CD4-positive, alpha-beta T cell (primary cell): Measurements from ENCODE around the gene PSME1. TPM values are rescaled to one million over a fixed set of nuclear protein-coding genes. Genes with fewer than 3 reads are reported as not detected.
"Not testable (repeated sequence)": the region's sequence is repeated elsewhere in the genome, so short reads cannot be mapped to it uniquely, and the experiment has no call there.

Source experiments
- ATAC-seq: fragments of 200-7000 bp; cut with Tn5 transposase; one replicate; pipeline ENCODE4 v1.10.0; 2022; ENCODE audit warnings: mild to moderate bottlenecking; ENCODE audit not compliant: poor library complexity
- CTCF ChIA-PET: fragments of 350-600 bp; sonication (Branson Sonifier 250); formaldehyde crosslinking; loops from one replicate; lab custom pipeline; 2021; ENCODE audit warnings: antibody characterized with exemption, inconsistent platforms; lab: Charles Lee
- POLR2A ChIA-PET: fragments of 350-600 bp; sonication (Branson Sonifier 250); formaldehyde crosslinking; loops from one replicate; lab custom pipeline; 2021; ENCODE audit warnings: antibody characterized with exemption, inconsistent platforms; lab: Charles Lee
- DNase-seq, 14 experiments: peaks; one replicate each; pipeline ENCODE4 v3.0.0-alpha.2; 2013 to 2020; ENCODE audit warnings: mixed read lengths in 2 of 14
- H3K27ac ChIP-seq, 2 donors: one replicate each; pipeline versions ENCODE4 v1.5.1 to v1.7.0; 2013; ENCODE audit warnings: low read length in 2 of 2, low read depth in 1 of 2, mild to moderate bottlenecking in 1 of 2
- H3K27me3 ChIP-seq, 2 experiments: 1 replicate in 1 of 2; 2 replicates in 1 of 2; pipeline versions ENCODE4 v1.6.1 to v1.7.0; 2013; ENCODE audit warnings: low read length in 2 of 2, control low read depth in 1 of 2, mild to moderate bottlenecking in 1 of 2, moderate library complexity in 1 of 2; ENCODE audit not compliant: insufficient read depth in 2 of 2, control insufficient read depth in 1 of 2
- H3K36me3 ChIP-seq: one replicate; pipeline ENCODE4 v1.6.1; 2013; ENCODE audit warnings: low read length, control low read depth; ENCODE audit not compliant: insufficient read depth
- H3K4me1 ChIP-seq: one replicate; pipeline ENCODE4 v1.6.1; 2013; ENCODE audit warnings: low read length, control low read depth; ENCODE audit not compliant: insufficient read depth
- H3K4me3 ChIP-seq: one replicate; pipeline ENCODE4 v1.5.1; 2013; ENCODE audit warnings: mild to moderate bottlenecking, low read length, moderate library complexity
- H3K9me3 ChIP-seq, 2 experiments: 1 replicate in 1 of 2; 2 replicates in 1 of 2; pipeline versions ENCODE4 v1.6.1 to v1.7.0; 2013; ENCODE audit warnings: low read length in 2 of 2, mild to moderate bottlenecking in 2 of 2, control low read depth in 1 of 2, moderate library complexity in 1 of 2; ENCODE audit not compliant: control insufficient read depth in 1 of 2, insufficient read depth in 1 of 2
- H3K27ac Mint-ChIP-seq: one replicate; pipeline ENCODE4 v1.8.0; 2020; ENCODE audit warnings: mixed read lengths
- H3K27me3 Mint-ChIP-seq: one replicate; pipeline ENCODE4 v1.8.0; 2021; ENCODE audit warnings: mixed read lengths
- H3K36me3 Mint-ChIP-seq: one replicate; pipeline ENCODE4 v1.8.0; 2021; ENCODE audit warnings: low read depth, mixed read lengths
- H3K4me1 Mint-ChIP-seq: one replicate; pipeline ENCODE4 v1.8.0; 2021; ENCODE audit warnings: low read depth, mixed read lengths
- H3K4me3 Mint-ChIP-seq: one replicate; pipeline ENCODE4 v1.8.0; 2020; ENCODE audit warnings: mild to moderate bottlenecking, mixed read lengths
- H3K9me3 Mint-ChIP-seq: one replicate; pipeline ENCODE4 v1.8.0; 2020; ENCODE audit warnings: mixed read lengths
- intact Hi-C, 2 experiments: fragments of 100-400 bp; cut with DNase I in 1 of 2; cut with micrococcal nuclease in 1 of 2; formaldehyde crosslinking; loops; one replicate each; pipeline versions ENCODE4 v1.15.1 to v1.9.0; 2023 to 2025; cut with DNase I, micrococcal nuclease
- total RNA-seq, 174 experiments: library from RNA in 2 of 174; stranded (reverse) in 2 of 174; gene quantifications; one replicate each; pipeline ENCODE4 v1.2.3 and lab custom pipeline; 2021 to 2026
- TF ChIP-seq, protein P1 (sequence below): fragments of 200-600 bp; IDR thresholded peaks from one replicate; pipeline ENCODE4 v1.8.0; 2022; ENCODE audit warnings: antibody characterized with exemption, mild to moderate bottlenecking

Gene PSME1
- total RNA-seq, 2 experiments from 2014 or later, result 166 to 171 TPM

DNA sequence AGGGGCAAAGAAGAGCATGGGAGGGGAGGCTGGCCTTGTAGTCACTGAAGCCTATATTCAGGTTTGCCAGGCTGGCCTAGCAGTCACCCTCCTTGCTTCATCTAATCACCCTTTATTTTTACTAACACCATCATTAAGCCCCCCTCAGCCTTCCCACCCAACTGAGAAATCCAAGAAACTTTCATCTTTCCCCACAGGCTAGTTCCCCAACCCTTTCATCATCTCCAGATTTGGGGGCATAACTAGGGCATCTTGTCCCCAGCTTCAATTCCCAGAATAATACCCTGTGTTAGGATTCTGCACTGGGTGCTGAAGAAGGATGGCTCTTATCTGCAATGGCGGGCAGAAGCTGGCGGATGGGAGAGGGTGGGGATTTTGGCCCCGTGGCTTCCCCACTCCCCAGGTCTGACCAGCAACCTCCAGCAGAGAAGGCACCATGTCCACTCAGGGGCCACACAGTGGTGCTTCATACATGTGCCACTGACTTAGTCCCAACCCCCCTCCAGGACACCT is 35.0 kb upstream of the PSME1 start:
- Mint-ChIP-seq H3K4me3 (no peak overlapping the region), H3K27ac (no peak overlapping the region), H3K27me3 (no peaks in the 10 kb centered on the region), H3K4me1 (peaks cover 8% of the 10 kb centered on the region), H3K36me3 (peaks cover 41% of the 10 kb centered on the region), H3K9me3 (no peaks in the 10 kb centered on the region)
- POLR2A ChIA-PET, result interaction anchor here (1.3 kb wide), 1 partner anchor 10 kb away, joined by 3 read pairs; no protein-coding TSS in a partner anchor
- Histone ChIP-seq H3K27ac (no peak overlapping the region), H3K9me3 (no peaks in the 10 kb centered on the region), H3K27me3 (no peaks in the 10 kb centered on the region), H3K36me3 (peaks cover 56% of the 10 kb centered on the region), H3K4me3 (no peak overlapping the region), H3K4me1 (no peaks in the 10 kb centered on the region)
- DNase-seq (no peak), ATAC-seq (no peak)
- CTCF ChIA-PET, result interaction anchor here (2.2 kb wide), 1 partner anchor 8 kb away, joined by 5 read pairs; no protein-coding TSS in a partner anchor
- intact Hi-C loops, result loop anchor here in 1 of 2 experiments (5.0 kb wide), 1 partner anchor 469 kb away; no protein-coding TSS in a partner anchor
- TF ChIP-seq, protein P1, sequence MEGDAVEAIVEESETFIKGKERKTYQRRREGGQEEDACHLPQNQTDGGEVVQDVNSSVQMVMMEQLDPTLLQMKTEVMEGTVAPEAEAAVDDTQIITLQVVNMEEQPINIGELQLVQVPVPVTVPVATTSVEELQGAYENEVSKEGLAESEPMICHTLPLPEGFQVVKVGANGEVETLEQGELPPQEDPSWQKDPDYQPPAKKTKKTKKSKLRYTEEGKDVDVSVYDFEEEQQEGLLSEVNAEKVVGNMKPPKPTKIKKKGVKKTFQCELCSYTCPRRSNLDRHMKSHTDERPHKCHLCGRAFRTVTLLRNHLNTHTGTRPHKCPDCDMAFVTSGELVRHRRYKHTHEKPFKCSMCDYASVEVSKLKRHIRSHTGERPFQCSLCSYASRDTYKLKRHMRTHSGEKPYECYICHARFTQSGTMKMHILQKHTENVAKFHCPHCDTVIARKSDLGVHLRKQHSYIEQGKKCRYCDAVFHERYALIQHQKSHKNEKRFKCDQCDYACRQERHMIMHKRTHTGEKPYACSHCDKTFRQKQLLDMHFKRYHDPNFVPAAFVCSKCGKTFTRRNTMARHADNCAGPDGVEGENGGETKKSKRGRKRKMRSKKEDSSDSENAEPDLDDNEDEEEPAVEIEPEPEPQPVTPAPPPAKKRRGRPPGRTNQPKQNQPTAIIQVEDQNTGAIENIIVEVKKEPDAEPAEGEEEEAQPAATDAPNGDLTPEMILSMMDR, result no peak

- no peak overlapping the region for H3K27ac Mint-ChIP-seq
- no peak overlapping the region for H3K4me3 Mint-ChIP-seq
- peaks cover 41% of the 10 kb centered on the region for H3K36me3 Mint-ChIP-seq
- Histone ChIP-seq H3K9me3 (no peaks in the 10 kb centered on the region), H3K36me3 (peaks cover 53% of the 10 kb centered on the region), H3K27me3 (no peaks in the 10 kb centered on the region), H3K4me3 (no peak overlapping the region), H3K27ac (no peak overlapping the region), H3K4me1 (no peaks in the 10 kb centered on the region)
- DNase-seq (no peak), ATAC-seq (no peak)
- no peaks in the 10 kb centered on the region for H3K4me1 Mint-ChIP-seq
- ChIA-PET CTCF (interaction anchor here (1.3 kb wide), 1 partner anchor 12 kb away, joined by 6 read pairs; no protein-coding TSS in a partner anchor), POLR2A (interaction anchor here (1.3 to 1.7 kb wide), 2 partner anchors 12 kb away, joined by 3 to 5 read pairs; partner anchors contain the start of genes DCAF11 and NRL)
- intact Hi-C loops, result loop anchor here in 1 of 2 experiments (5.0 kb wide), 1 partner anchor 470 kb away; no protein-coding TSS in a partner anchor
- H3K27me3 Mint-ChIP-seq, result no peaks in the 10 kb centered on the region
- TF ChIP-seq, protein P1, result no peak
- no peaks in the 10 kb centered on the region for H3K9me3 Mint-ChIP-seq
These were observed 33.5 kb upstream of the PSME1 start for GRCh38 chr14:24102357-24103048.

GRCh38 chr14:24103451-24103850 is 32.5 kb upstream of the PSME1 start:
- no peak overlapping the region for H3K27ac ChIP-seq
- Mint-ChIP-seq H3K27me3 (no peaks in the 10 kb centered on the region), H3K36me3 (peaks cover 41% of the 10 kb centered on the region), H3K4me1 (peaks cover 2% of the 10 kb centered on the region), H3K4me3 (no peak overlapping the region), H3K27ac (no peak overlapping the region), H3K9me3 (no peaks in the 10 kb centered on the region)
- H3K27me3 ChIP-seq, result no peaks in the 10 kb centered on the region
- no peaks in the 10 kb centered on the region for H3K9me3 ChIP-seq
- peaks cover 3% of the 10 kb centered on the region for H3K4me1 ChIP-seq
- ATAC-seq (no peak), DNase-seq (no peak)
- peaks cover 49% of the 10 kb centered on the region for H3K36me3 ChIP-seq
- no peak overlapping the region for H3K4me3 ChIP-seq
- TF ChIP-seq, protein P1, result no peak
- POLR2A ChIA-PET, result interaction anchor here (1.7 to 2.2 kb wide), 2 partner anchors 11 kb away, joined by 5 to 14 read pairs; partner anchors contain the start of genes DCAF11 and NRL
- intact Hi-C loops, result loop anchor here in 1 of 2 experiments (5.0 kb wide), 1 partner anchor 471 kb away; no protein-coding TSS in a partner anchor
- CTCF ChIA-PET, result interaction anchor here (1.4 kb wide), 1 partner anchor 13 kb away, joined by 4 read pairs; no protein-coding TSS in a partner anchor

DNA sequence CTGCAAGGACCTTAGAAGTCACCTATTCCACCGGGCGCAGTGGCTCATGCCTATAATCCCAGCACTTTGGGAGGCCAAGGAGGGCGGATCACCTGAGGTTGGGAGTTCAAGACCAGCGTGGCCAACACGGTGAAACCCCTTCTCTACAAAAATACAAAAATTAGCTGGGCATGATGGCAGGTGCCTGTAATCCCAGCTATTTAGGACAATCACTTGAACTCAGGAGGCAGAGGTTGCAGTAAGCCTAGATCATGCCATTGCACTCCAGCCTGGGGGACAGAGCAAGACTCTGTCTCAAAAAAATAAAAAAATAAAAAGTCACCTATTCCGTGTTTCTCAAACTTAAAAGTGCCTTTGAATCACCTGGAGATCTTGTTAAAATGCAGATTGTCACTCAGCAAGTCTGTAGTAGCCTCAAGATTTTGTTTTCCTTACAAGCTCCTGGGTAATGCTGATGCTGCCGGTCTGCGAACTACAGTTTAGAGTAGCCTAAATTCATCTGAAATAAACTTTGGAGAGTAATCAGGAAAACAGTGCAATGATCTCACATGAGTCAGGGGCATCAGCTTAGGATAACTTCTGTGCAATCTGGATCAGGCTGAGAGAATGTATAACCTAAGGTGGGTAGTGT is 30.3 kb upstream of the PSME1 start:
- not testable (repeated sequence) for DNase-seq, H3K4me3 Mint-ChIP-seq, H3K9me3 Mint-ChIP-seq, H3K9me3 ChIP-seq, H3K4me3 ChIP-seq, H3K4me1 Mint-ChIP-seq, H3K27me3 ChIP-seq, ATAC-seq, H3K27ac ChIP-seq, H3K27me3 Mint-ChIP-seq
- Histone ChIP-seq H3K36me3 (peaks cover 28% of the 10 kb centered on the region), H3K4me1 (peaks cover 15% of the 10 kb centered on the region)
- ChIA-PET CTCF (interaction anchor here (1.7 kb wide), 1 partner anchor 69 kb away, joined by 3 read pairs; no protein-coding TSS in a partner anchor), POLR2A (interaction anchor here (1.0 to 2.2 kb wide), 6 partner anchors 9 to 496 kb away, joined by 3 to 14 read pairs (median 3); partner anchors contain the start of genes DCAF11 and NRL)
- intact Hi-C loops, result loop anchor here in 1 of 2 experiments (5.0 kb wide), 1 partner anchor 118 kb away; the partner anchor contains the start of gene DHRS4L2
- Mint-ChIP-seq H3K27ac (peak overlapping the region; percentile 56), H3K36me3 (peaks cover 29% of the 10 kb centered on the region)
